NOMO-1 treated with dmso at 0.1 percent for 144 hours (cell line): ENCODE data around the gene URI1.

Experiments
- DNase-seq: peaks from one replicate; lab custom pipeline; 2025; ENCODE audit not compliant: unreplicated experiment; lab: John Stamatoyannopoulos, UW

Gene URI1

GRCh38 chr19:30052122-30053075, 110.4 kb downstream of the URI1 start:
- DNase-seq = no peak

GRCh38 chr19:30053558-30053957, 111.5 kb downstream of the URI1 start:
- no peak for DNase-seq

- DNase-seq = no peak
Measured at GRCh38 chr19:30054210-30054609, 112.2 kb downstream of the URI1 start.

GRCh38 chr19:30056580-30056979, 114.5 kb downstream of the URI1 start:
- DNase-seq = no peak

- no peak for DNase-seq
Measured at GRCh38 chr19:30059741-30060457, 117.9 kb downstream of the URI1 start.

DNA sequence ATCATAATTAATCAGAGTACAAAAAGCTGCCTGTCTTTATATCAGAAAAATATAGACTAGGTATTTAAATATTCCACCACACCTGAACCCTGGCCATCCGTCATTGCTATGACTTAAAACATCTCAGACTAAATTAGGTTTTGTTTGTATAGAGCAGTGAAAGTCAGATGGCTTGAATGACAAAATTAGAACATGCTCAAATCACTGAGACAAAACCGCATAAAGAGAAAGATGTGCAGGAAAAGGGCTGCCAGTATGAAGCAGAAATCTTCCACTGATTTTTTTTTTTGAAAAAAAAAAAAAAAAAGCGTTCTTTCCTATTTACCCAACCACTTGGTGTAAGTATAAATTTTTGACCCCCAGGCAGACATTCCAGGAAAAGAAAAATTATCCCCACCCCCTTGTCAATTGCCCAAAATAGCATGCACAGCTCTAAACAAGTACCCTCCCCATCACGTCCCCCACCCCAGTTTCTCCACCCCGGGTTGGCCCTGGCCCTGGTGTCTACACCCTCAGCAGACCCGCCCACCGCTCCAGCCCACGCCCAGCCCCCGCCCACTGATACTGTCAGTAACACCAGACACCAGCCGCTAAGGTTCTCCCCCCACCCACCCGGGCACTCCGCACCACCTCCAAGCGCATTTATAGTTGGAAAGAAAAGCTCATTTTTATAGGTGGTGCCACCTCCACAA, 118.6 kb downstream of the URI1 start:
- no peak for DNase-seq

DNA sequence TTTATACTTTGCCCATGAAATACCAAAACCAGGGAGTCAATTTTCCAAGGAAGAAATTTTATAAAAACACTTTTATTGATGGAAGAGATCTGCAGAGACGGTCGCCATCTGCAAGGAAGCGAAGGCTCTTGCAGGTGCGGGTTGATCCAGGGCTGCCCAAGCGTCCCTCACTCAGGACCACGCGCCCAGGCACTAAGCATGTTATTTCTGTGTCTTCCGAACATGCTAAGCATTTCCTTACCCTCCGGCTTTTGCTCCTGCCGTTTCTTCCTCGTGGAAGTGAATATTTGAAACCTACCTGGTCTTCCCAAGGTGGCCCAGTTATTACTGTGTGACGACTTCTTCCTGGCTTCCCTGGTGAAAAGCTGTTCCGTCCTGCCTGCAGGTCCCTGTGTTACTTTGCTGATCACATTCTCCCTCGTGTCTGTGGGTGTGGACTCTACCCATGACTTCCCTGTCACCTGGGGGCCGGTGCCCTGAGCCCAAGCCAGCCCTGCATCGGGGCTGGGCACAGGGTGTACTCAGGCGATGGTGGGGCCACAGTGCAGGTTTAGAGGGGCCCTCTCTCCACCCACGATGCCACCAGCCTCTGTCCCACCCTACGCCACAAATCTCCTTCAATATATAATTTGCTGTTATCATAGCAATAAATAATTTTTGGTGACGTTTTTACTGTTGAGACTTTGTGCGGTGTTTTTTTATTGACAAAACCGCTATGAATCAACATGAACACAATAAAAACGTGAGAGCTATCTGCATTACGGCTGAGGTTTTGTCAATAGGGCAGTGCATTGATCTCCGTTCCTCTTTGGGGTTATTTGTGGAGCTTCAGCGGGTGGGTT, 119.4 kb downstream of the URI1 start:
- no peak for DNase-seq

DNA sequence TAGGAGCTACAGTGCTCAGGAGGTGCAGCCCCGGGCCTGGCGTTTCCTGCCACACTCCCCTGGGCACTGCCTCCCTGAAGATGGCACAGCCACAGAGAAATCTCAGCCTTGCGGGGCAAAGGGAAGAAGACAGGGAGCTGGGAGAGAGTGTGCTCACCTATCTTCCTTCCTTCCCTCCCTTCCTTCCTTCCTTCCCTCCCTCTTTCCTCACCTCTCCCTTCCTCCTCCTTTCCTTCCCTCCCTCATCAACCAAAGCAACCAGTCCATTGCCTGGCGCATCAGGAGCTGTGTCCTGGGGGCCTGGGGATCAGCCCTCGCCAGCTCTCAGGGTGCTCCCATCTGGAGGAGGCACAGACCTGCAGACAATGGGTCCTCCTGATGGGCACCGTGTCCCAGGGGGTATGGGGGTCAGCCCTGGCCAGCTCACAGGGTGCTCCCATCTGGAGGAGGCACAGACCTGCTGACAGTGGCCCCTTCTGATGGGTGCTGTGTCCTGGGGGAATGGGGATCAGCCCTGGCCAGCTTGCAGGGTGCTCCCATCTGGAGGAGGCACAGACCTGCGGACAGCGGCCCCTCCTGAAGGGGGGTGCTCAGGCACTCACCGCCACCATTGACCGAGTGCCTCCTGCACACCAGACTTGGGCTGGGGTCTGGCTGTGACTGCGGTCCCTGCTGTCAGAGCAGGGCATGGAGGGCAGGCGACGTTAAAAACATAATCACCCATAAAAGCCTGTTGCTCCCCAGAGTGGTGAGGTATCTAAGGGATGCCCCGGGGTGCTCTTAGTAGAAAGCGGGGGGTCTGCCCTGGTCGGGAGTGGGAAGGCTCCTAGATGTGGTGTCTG, 120.2 kb downstream of the URI1 start:
- no peak for DNase-seq

DNA sequence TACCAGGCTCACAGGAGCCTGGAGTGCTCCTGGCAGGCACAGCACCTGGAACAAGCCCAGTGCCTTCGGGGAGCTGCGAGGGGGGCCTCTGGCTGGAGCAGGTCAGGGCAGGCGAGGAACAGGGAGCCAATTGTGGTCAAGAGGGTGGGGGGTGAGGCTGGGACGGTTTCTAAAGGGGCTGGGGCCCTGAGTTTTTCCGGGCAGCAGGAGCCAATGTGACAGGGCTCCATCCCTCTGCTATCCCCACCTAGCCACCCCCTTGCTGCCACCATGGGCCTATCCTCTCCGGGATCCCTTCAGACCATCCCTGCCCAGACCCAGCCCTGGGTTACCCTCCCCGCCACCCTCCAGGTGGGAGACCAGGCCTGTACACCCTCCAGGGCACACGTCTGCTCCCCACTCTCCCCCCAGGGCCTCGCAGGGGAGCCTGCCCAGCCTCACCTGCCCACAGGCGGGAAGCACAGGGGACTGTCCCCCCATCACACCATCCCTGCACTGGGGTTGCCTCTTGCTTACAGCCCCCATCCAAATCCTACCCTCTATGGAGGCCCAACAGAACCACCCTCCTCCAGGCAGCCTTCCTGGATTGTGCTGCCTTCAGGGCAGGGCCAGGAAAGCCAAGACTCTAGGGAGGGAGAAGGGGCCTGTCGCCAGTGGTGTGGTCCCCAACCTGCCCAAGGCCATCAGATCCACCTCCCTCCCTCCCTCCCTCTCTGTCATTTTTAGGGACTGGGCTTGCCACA, 121.0 kb downstream of the URI1 start:
- DNase-seq = no peak

GRCh38 chr19:30063650-30064347, 121.8 kb downstream of the URI1 start:
- no peak for DNase-seq

DNA sequence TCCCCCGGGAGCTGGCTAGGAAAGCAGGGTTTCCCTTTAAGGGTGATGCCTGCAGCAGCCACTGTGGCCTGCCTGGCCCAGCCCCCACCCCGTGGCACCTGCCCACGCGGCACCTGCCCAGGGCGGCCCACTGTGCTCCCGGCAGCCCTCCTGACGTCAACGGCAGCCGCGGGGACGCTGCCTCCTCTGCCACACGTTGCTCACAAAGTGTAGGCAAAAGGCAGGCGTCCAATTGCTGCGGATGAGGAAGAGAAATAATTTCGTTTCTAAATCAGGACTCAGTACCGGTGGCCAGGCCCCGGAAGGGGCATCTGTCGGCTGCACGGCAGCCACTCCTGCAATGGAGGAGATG, 122.3 kb downstream of the URI1 start:
- DNase-seq = no peak

DNA sequence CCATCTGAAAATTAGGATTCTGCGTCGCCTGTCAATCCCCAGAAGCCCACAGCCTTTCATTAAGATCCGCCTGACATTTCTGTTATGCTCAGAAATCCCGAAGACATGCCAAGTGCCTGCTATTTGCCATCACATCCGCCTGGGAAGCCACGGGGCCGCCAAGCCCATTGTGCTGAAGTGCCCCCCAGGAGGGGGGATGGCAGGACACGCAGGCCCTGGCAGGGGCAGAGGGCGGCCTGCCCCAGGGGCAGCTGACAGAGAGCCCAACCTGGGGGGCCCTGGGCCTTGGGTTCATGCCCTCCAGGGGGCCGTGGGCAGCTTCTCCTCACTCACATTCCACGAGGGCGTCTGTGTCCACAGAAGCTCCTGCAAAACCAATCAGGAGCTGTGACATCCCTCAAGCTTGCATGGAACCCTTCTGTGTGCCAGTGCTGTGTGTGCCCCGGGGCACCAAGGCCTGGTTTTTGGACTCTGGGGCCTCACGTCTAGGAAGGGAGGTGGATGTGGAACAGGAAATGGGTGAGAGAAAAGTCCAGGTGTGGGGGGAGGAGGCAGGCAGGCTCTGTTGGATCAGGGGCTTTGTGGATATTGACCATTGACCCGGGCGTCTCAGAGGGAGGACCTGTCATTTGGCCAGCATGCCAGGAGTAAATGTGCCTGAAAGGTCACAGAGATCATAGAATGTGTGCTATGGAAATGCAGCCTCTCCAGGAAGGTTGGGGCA, 122.9 kb downstream of the URI1 start:
- DNase-seq = no peak

GRCh38 chr19:30065680-30066606, 123.9 kb downstream of the URI1 start:
- no peak for DNase-seq
